ENCODE data around the gene HOXB8.

HOXB8 gene

GRCh38 chr17:48633266-48633677 is 18.2 kb upstream of the HOXB8 start:
- Histone ChIP-seq H3K9ac (ENCODE audit: low read depth, low read length) (no peak overlapping the region), H3K4me1 (ENCODE audit: control insufficient read depth, insufficient read depth, low read length) (no peaks in the 10 kb centered on the region), H3K9me3 (ENCODE audit: control insufficient read depth, insufficient read depth, low read length) (no peaks in the 10 kb centered on the region), H3K4me3 (ENCODE audit: low read depth, low read length) (peak overlapping the region; percentile 20), H3K27me3 (ENCODE audit: control insufficient read depth, insufficient read depth, low read length) (peaks cover 99% of the 10 kb centered on the region), H3K36me3 (ENCODE audit: control insufficient read depth, insufficient read depth, low read length) (no peaks in the 10 kb centered on the region)

DNA sequence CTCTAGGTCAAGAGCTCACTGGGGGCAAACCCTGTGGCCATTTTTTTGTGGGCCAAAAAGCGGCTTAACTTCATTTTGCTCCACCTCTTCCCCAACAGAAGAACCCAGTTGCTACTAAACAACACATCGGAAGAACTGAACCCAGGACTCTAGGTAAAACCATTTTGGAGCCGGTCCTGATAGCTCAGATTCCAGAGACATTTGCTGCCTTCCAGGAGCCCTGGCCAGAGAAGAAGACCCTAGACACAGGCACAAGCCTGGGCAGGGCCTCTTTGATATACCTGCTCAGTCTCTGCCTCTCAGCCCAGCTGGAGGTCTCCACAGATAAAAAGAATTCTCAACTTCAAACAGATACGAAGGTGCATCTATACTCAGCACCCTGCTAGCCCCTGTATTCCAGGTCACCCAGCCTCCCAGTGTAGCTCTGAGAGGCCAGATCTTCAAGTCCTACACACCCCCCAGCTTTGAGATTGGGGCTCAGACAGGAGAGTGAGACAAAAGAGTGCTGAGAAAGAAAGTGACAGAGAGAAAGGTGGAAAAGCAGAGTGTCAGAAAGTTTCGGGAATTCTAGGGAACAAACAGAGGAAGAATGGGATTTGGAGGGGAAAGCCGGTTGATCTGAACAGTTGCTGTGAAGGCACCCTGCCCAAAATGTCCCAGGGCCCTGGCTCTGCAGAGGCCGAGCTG is 17.6 kb upstream of the HOXB8 start:
- H3K4me3 ChIP-seq (ENCODE audit: low read depth, low read length), result peak overlapping the region; percentile 20
- H3K27me3 ChIP-seq (ENCODE audit: control insufficient read depth, insufficient read depth, low read length), result peaks cover 99% of the 10 kb centered on the region
- no peaks in the 10 kb centered on the region for H3K36me3 ChIP-seq (ENCODE audit: control insufficient read depth, insufficient read depth, low read length)

DNA sequence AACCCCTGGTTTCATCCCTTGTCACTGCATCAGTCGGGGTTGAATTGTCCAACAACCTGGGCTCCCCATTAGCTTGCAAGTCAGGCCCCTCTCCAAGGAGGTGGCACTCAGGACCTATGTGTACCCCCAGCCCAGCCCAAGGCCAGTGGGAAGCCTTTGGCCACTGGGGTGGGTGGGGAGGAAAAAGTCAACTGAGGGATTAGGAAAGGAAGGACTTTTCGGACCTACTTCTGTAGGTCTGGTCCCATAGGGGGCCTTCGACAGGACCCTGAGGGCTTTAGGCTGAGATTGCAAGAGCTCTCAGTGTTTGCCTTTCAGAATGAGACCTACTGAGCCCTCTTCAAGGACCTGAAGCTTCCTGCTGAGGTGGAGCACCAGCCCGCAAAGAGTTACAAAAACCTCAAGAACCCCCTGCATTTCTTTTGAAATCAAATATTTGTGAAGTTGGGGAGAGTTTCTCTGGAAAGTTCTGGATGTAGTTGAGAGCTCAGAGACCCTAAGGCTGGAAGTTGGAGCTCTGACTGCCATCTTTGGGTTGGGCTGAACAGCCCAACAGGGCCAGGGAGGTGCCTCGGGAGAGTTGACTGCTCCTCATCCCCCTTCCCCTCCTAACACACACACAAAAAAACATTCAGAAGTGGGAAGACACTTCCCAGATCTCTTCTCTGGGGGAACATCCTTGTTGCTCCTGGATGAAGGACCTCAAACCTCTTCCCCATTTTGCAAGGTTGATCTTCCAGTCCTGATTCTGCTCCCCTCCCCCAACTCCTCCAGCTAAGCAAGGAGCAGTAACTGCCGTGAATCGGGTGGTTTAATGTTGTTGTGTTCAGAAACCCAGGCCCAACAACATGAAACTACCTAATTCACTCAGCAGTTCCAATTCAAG is 16.8 kb upstream of the HOXB8 start:
- H3K4me3 ChIP-seq (ENCODE audit: low read depth, low read length), result peak overlapping the region; percentile 1
- no peaks in the 10 kb centered on the region for H3K9me3 ChIP-seq (ENCODE audit: control insufficient read depth, insufficient read depth, low read length)
- peaks cover under 1% of the 10 kb centered on the region for H3K4me1 ChIP-seq (ENCODE audit: control insufficient read depth, insufficient read depth, low read length)
- no peak overlapping the region for H3K9ac ChIP-seq (ENCODE audit: low read depth, low read length)
- no peaks in the 10 kb centered on the region for H3K36me3 ChIP-seq (ENCODE audit: control insufficient read depth, insufficient read depth, low read length)
- peaks cover 99% of the 10 kb centered on the region for H3K27me3 ChIP-seq (ENCODE audit: control insufficient read depth, insufficient read depth, low read length)

More for the DNA sequence above, 17.6 kb upstream of the HOXB8 start:
- no peaks in the 10 kb centered on the region for H3K4me1 ChIP-seq (ENCODE audit: control insufficient read depth, insufficient read depth, low read length)
- H3K9me3 ChIP-seq (ENCODE audit: control insufficient read depth, insufficient read depth, low read length), result no peaks in the 10 kb centered on the region
- no peak overlapping the region for H3K9ac ChIP-seq (ENCODE audit: low read depth, low read length)

DNA sequence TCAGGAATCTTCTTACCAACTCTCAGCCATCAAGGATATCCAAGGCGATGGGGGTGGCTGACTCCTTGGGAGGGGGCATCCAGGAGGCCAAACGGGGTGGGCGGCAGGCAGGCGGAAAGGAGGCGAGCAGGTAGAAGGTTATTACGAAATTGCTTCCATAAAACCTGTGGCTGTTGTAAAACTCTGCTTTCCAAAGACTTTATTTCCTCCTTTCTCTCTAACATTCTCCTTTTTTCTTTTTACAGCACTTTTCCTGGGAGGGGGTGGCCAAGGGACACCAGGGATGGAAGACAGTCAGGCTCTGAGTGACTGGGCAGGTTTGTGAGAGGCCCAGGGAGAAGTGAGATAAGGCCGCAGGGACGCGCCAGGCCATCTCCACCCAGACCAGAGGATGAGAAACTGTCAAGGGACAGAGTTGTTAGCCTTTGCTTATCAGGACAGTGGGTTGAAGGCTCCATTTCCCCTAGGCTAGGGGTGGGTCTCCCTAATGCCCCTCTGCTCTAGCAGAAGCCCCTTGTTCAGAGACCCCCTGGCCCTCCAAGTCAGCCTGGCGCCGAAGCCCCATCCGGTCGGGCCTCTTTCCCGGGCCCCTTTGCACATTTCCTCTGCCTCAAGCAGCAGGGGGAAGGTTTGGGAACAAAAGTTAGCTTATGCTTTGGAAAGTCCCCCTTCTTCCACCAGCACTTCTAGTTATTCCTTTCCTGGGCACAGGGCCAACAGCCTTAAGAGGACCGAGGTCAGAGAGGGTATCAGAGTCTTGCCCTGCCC is 16.0 kb upstream of the HOXB8 start:
- Histone ChIP-seq H3K36me3 (ENCODE audit: control insufficient read depth, insufficient read depth, low read length) (no peaks in the 10 kb centered on the region), H3K9me3 (ENCODE audit: control insufficient read depth, insufficient read depth, low read length) (no peaks in the 10 kb centered on the region), H3K4me3 (ENCODE audit: low read depth, low read length) (peak overlapping the region; percentile 1), H3K9ac (ENCODE audit: low read depth, low read length) (no peak overlapping the region), H3K27me3 (ENCODE audit: control insufficient read depth, insufficient read depth, low read length) (peaks cover 100% of the 10 kb centered on the region), H3K4me1 (ENCODE audit: control insufficient read depth, insufficient read depth, low read length) (peaks cover 2% of the 10 kb centered on the region)

DNA sequence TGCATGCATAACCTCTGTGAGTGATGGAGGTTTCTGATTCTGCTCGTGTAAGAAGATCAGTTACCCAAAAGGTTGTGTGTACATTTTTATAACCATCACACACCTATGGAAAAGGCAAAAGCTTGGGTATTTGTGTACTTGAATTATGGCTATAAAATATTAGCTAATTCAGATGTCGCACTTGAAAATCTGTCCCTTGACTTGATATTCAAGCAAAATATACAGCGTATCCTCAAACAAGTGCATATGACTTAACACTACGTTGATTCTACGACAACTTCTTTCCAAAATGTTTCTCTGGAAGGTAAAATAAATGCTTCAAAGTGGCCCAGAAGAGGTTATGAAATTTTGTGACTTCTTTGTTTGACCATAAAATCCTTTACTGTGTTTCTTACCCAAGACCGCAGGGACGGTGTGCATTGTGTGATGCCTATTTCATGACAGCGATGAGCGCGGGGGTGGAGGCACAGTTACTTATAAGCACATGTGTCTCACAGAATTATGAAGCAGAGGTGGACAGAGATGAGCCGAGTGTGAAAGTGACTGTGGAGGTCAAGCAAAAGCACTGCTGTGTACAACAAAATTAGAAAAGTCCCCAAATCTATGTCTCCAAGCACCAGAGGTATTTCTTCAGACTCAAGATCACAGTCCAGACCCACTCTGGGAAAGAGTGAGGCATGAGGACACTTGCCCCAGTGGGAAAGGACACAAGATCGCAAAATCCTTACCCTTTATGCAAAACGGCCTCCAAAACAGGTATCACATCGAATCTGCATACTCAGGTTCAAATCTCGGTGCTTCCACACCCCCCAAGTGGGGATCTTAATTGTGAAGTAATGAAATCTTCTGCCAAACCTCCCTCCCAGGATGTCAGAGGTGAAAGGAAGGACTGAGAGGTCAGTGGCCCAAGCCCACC is 15.2 kb upstream of the HOXB8 start:
- H3K27me3 ChIP-seq (ENCODE audit: control insufficient read depth, insufficient read depth, low read length), result peaks cover 100% of the 10 kb centered on the region

GRCh38 chr17:48629411-48629759 is 14.3 kb upstream of the HOXB8 start:
- no peaks in the 10 kb centered on the region for H3K9me3 ChIP-seq (ENCODE audit: control insufficient read depth, insufficient read depth, low read length)
- no peak overlapping the region for H3K9ac ChIP-seq (ENCODE audit: low read depth, low read length)
- H3K4me3 ChIP-seq (ENCODE audit: low read depth, low read length), result peak overlapping the region; percentile 11
- H3K27me3 ChIP-seq (ENCODE audit: control insufficient read depth, insufficient read depth, low read length), result peaks cover 100% of the 10 kb centered on the region
- H3K4me1 ChIP-seq (ENCODE audit: control insufficient read depth, insufficient read depth, low read length), result peaks cover 2% of the 10 kb centered on the region
- H3K36me3 ChIP-seq (ENCODE audit: control insufficient read depth, insufficient read depth, low read length), result no peaks in the 10 kb centered on the region

More for the DNA sequence above, 15.2 kb upstream of the HOXB8 start:
- peaks cover 2% of the 10 kb centered on the region for H3K4me1 ChIP-seq (ENCODE audit: control insufficient read depth, insufficient read depth, low read length)
- H3K9me3 ChIP-seq (ENCODE audit: control insufficient read depth, insufficient read depth, low read length), result no peaks in the 10 kb centered on the region
- H3K36me3 ChIP-seq (ENCODE audit: control insufficient read depth, insufficient read depth, low read length), result no peaks in the 10 kb centered on the region
- H3K9ac ChIP-seq (ENCODE audit: low read depth, low read length), result no peak overlapping the region
- H3K4me3 ChIP-seq (ENCODE audit: low read depth, low read length), result no peak overlapping the region

DNA sequence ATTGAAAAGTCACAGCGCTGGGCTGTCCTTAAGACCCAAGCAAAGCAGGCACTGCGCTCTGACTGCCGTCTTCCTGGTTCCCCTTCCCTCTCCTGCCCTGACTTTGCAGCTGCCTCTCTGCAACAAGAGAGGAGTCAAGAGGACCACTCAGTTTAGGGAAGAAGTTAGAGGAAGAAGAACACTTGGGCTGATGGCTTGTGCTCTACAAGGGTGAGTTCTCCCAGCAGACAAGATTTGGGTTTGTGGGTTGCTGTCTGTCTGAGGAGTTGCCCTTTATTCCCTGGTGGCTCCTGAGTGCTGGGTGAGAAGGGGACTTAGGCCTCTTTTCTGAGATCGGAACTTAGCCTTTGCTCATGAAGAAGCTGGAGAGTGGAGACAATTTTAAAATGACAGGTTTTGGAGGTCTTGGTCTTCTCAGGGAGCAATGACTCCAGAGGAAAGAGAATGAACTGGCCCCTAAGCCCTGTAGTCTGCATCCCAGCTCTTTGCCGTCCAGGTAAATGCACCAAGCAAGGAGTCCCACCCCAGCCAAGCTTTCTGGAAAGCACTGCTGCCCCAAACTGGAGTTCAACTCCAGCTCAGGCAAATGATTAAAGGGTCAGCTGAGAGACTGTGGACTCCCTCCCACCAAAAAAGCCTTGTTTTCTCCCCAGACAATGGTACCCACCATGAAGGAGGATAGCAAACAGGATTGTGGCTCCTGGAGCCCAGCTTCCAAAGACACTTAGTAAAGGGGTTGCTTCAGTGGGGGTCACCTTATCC is 13.7 kb upstream of the HOXB8 start:
- Histone ChIP-seq H3K36me3 (ENCODE audit: control insufficient read depth, insufficient read depth, low read length) (no peaks in the 10 kb centered on the region), H3K4me3 (ENCODE audit: low read depth, low read length) (no peak overlapping the region), H3K4me1 (ENCODE audit: control insufficient read depth, insufficient read depth, low read length) (peaks cover 2% of the 10 kb centered on the region), H3K27me3 (ENCODE audit: control insufficient read depth, insufficient read depth, low read length) (peaks cover 100% of the 10 kb centered on the region), H3K9me3 (ENCODE audit: control insufficient read depth, insufficient read depth, low read length) (no peaks in the 10 kb centered on the region), H3K9ac (ENCODE audit: low read depth, low read length) (no peak overlapping the region)

- H3K27me3 ChIP-seq (ENCODE audit: control insufficient read depth, insufficient read depth, low read length), result peaks cover 100% of the 10 kb centered on the region
- H3K36me3 ChIP-seq (ENCODE audit: control insufficient read depth, insufficient read depth, low read length), result no peaks in the 10 kb centered on the region
- H3K9ac ChIP-seq (ENCODE audit: low read depth, low read length), result no peak overlapping the region
- H3K4me1 ChIP-seq (ENCODE audit: control insufficient read depth, insufficient read depth, low read length), result peaks cover 2% of the 10 kb centered on the region
- peak overlapping the region; percentile 26 for H3K4me3 ChIP-seq (ENCODE audit: low read depth, low read length)
- no peaks in the 10 kb centered on the region for H3K9me3 ChIP-seq (ENCODE audit: control insufficient read depth, insufficient read depth, low read length)
Observed at GRCh38 chr17:48627623-48628521, 12.8 kb upstream of the HOXB8 start.

DNA sequence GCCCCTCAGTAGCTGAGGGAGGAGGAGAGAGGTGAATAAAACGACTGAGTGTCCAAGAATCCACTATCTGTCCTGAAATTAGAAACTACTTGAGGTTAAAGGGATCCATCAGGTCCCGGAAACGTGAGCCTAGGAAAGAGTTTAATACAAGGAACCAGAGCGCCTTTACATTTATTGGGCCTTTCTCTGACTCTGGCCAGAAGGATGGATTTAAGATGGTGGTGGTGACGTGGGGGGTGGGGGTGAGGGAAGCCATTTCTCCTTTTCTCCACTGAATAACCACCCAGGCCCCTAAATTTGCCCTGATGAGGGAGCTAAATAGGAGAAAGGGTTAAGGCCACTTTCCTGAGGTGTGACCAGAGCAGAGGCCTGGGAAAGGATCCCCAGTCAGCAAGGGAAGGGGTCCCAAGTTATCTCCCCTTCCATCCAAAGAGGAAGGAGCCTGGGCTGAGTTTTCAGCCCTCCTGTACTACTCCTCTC is 12.1 kb upstream of the HOXB8 start:
- Histone ChIP-seq H3K4me1 (ENCODE audit: control insufficient read depth, insufficient read depth, low read length) (peaks cover 2% of the 10 kb centered on the region), H3K4me3 (ENCODE audit: low read depth, low read length) (peak overlapping the region; percentile 26), H3K36me3 (ENCODE audit: control insufficient read depth, insufficient read depth, low read length) (no peaks in the 10 kb centered on the region), H3K27me3 (ENCODE audit: control insufficient read depth, insufficient read depth, low read length) (peaks cover 100% of the 10 kb centered on the region), H3K9me3 (ENCODE audit: control insufficient read depth, insufficient read depth, low read length) (no peaks in the 10 kb centered on the region), H3K9ac (ENCODE audit: low read depth, low read length) (no peak overlapping the region)

Data from iPS-15b (cell line).